Transverse colon (tissue), 4 donors: ENCODE measurements around the gene DNAJC1. TPM values are rescaled to one million over a fixed set of nuclear protein-coding genes. Genes with fewer than 3 reads are reported as not detected.

Source experiments
- DNase-seq: peaks from one replicate; pipeline ENCODE4 v3.0.0-alpha.2; 2019
- H3K27ac ChIP-seq, 4 donors: fragments of 200-600 bp; sonication (generic); 2 replicates each; pipeline ENCODE4 v1.5.1; 2016 to 2018; ENCODE audit warnings: inconsistent platforms in 4 of 4
- H3K27me3 ChIP-seq: fragments of 200-600 bp; sonication (generic); 2 replicates; pipeline ENCODE4 v1.5.1; 2017; ENCODE audit warnings: inconsistent platforms
- H3K36me3 ChIP-seq, 4 donors: fragments of 200-600 bp; sonication (generic); 2 replicates each; pipeline ENCODE4 v1.5.1; 2017 to 2019; ENCODE audit warnings: inconsistent platforms in 4 of 4
- H3K4me1 ChIP-seq, 4 donors: fragments of 200-600 bp; sonication (generic); 2 replicates each; pipeline ENCODE4 v1.5.1; 2017 to 2020; ENCODE audit warnings: inconsistent platforms in 4 of 4
- H3K4me3 ChIP-seq, 4 donors: fragments of 200-600 bp; sonication (generic); 1 replicate in 1 of 4; 2 replicates in 3 of 4; pipeline versions ENCODE4 v1.5.1 to v1.6.1; 2017 to 2019; ENCODE audit warnings: inconsistent platforms in 4 of 4
- H3K9me3 ChIP-seq, 2 donors: fragments of 200-600 bp; sonication (generic); 2 replicates each; pipeline ENCODE4 v1.5.1; 2017 to 2019; ENCODE audit warnings: inconsistent platforms in 2 of 2
- CTCF ChIP-seq, 5 experiments: fragments of 200-600 bp in 3 of 5; fragments of 450-650 bp in 2 of 5; sonication (generic) in 3 of 5; IDR thresholded peaks; 1 replicate in 2 of 5; 2 replicates in 3 of 5; pipeline ENCODE4 v1.5.1; 2016 to 2017; ENCODE audit warnings: antibody characterized with exemption in 5 of 5, inconsistent platforms in 3 of 5, mild to moderate bottlenecking in 2 of 5, moderate library complexity in 1 of 5
- EP300 ChIP-seq: sonication (generic); formaldehyde crosslinking; IDR thresholded peaks from one replicate; pipeline ENCODE4 v1.6.1; 2017; ENCODE audit warnings: antibody characterized with exemption, low read depth
- POLR2A ChIP-seq: fragments of 450-650 bp; IDR thresholded peaks from one replicate; pipeline ENCODE4 v1.6.1; 2016; ENCODE audit warnings: antibody characterized with exemption, mild to moderate bottlenecking, moderate library complexity
- POLR2AphosphoS5 ChIP-seq, 3 donors: sonication (generic); formaldehyde crosslinking; IDR thresholded peaks; one replicate each; pipeline ENCODE4 v1.6.1; 2016; ENCODE audit warnings: antibody characterized with exemption in 3 of 3
- WGBS, 2 donors: methylation state at CpG; one replicate each; pipeline ENCODE4 v1.1.5; 2018; ENCODE audit warnings: low coverage in 1 of 2; 5-methylcytosine and 5-hydroxymethylcytosine counted together
- in situ Hi-C, 4 donors: fragments of 200-750 bp; cut with MboI; loops; one replicate each; pipeline versions ENCODE4 v1.15.0 to v1.15.1; 2017; ENCODE audit warnings: low sequenced_read_pairs in 3 of 4, low pct_ligation_motif_present in 1 of 4, low pct_unique_long_range_greater_than_20kb in 1 of 4
- intact Hi-C: fragments of 100-400 bp; cut with DNase I; formaldehyde crosslinking; loops from one replicate; pipeline ENCODE4 v1.15.1; 2023; ENCODE audit warnings: low total_unique reads
- total RNA-seq, 4 donors: library from RNA; depleted of rRNA; stranded (reverse); fragments of >200 nt; gene quantifications; one replicate each; pipeline ENCODE4 v1.1.0, GENCODE V29; 2016

DNAJC1 gene
- total RNA-seq, 4 donors from 2014 or later, result 18.5 to 71.7 (median 48.4) TPM

- in situ Hi-C loops, result no loop called here
- intact Hi-C loops, result no loop called here
- no peak for DNase-seq
Observed at GRCh38 chr10:21904930-21905329, 98.6 kb downstream of the DNAJC1 start.

GRCh38 chr10:21899736-21900135, 103.8 kb downstream of the DNAJC1 start:
- intact Hi-C loops (no loop called here), in situ Hi-C loops (no loop called here)
- no peaks in the 10 kb centered on the region for H3K4me1 ChIP-seq
- H3K27ac ChIP-seq, result no peak overlapping the region
- no peak for DNase-seq
- no peaks in the 10 kb centered on the region for H3K27me3 ChIP-seq
- no peak overlapping the region for H3K4me3 ChIP-seq
- peaks cover 0 to 9% (median 0%) of the 10 kb centered on the region in 4 donors for H3K36me3 ChIP-seq
- H3K9me3 ChIP-seq, result no peaks in the 10 kb centered on the region
- 95 to 100% methylated on average over 1 to 5 of the region's 5 CpGs for WGBS, 2 donors
- TF ChIP-seq POLR2A (no peak), POLR2AphosphoS5 (IDR thresholded peaks at IDR 0.05) (no peak), CTCF (IDR thresholded peaks at IDR 0.05) (no peak), EP300 (no peak)

More at GRCh38 chr10:21904930-21905329, 98.6 kb downstream of the DNAJC1 start:
- peaks cover 0 to 9% (median 0%) of the 10 kb centered on the region in 4 donors for H3K36me3 ChIP-seq
- TF ChIP-seq EP300 (no peak), CTCF (IDR thresholded peaks at IDR 0.05) (no peak), POLR2A (no peak), POLR2AphosphoS5 (IDR thresholded peaks at IDR 0.05) (no peak)
- H3K27me3 ChIP-seq, result no peaks in the 10 kb centered on the region
- H3K27ac ChIP-seq, result no peak overlapping the region
- H3K9me3 ChIP-seq, result no peaks in the 10 kb centered on the region
- no peaks in the 10 kb centered on the region for H3K4me1 ChIP-seq
- 29 to 69% methylated on average over 2 of the region's 2 CpGs for WGBS, 2 donors
- H3K4me3 ChIP-seq, result no peak overlapping the region

- TF ChIP-seq POLR2A (no peak), CTCF (IDR thresholded peaks at IDR 0.05) (no peak), EP300 (no peak), POLR2AphosphoS5 (IDR thresholded peaks at IDR 0.05) (no peak)
- in situ Hi-C loops (no loop called here), intact Hi-C loops (no loop called here)
- Histone ChIP-seq H3K4me3 (no peak overlapping the region), H3K9me3 (peaks cover 2 to 8% of the 10 kb centered on the region in 2 donors), H3K4me1 (no peaks in the 10 kb centered on the region), H3K27ac (no peak overlapping the region), H3K36me3 (peaks cover 0 to 1% (median 0%) of the 10 kb centered on the region in 4 donors), H3K27me3 (no peaks in the 10 kb centered on the region)
- no peak for DNase-seq
- 100% methylated on average over 1 of the region's 1 CpG; no CpG with 5 or more reads in 1 of the 2 donors for WGBS, 2 donors
Observed at GRCh38 chr10:21895932-21896331, 107.6 kb downstream of the DNAJC1 start.

GRCh38 chr10:21894648-21895342, 108.7 kb downstream of the DNAJC1 start:
- Histone ChIP-seq H3K27me3 (no peaks in the 10 kb centered on the region), H3K4me3 (no peak overlapping the region), H3K9me3 (peaks cover 2 to 8% of the 10 kb centered on the region in 2 donors), H3K36me3 (peaks cover 0 to 1% (median 0%) of the 10 kb centered on the region in 4 donors), H3K27ac (no peak overlapping the region), H3K4me1 (no peaks in the 10 kb centered on the region)
- intact Hi-C loops, result no loop called here
- no peak for TF ChIP-seq EP300
- TF ChIP-seq POLR2A, result no peak
- TF ChIP-seq POLR2AphosphoS5 (IDR thresholded peaks at IDR 0.05), result no peak
- no peak for TF ChIP-seq CTCF (IDR thresholded peaks at IDR 0.05)
- in situ Hi-C loops, result no loop called here
- DNase-seq, result no peak
- 92 to 95% methylated on average over 2 to 4 of the region's 4 CpGs for WGBS, 2 donors
